CD4-positive, alpha-beta memory T cell (primary cell): ENCODE data around the gene NRXN3. TPM values are rescaled to one million over a fixed set of nuclear protein-coding genes. Genes with fewer than 3 reads are reported as not detected.

Experiments used
- CTCF ChIA-PET: fragments of 350-600 bp; sonication (Branson Sonifier 250); formaldehyde crosslinking; loops from one replicate; lab custom pipeline; 2021; ENCODE audit warnings: inconsistent platforms; ENCODE audit not compliant: partially characterized antibody; lab: Charles Lee
- POLR2A ChIA-PET: fragments of 350-600 bp; sonication (Branson Sonifier 250); formaldehyde crosslinking; loops from one replicate; lab custom pipeline; 2021; ENCODE audit not compliant: partially characterized antibody; lab: Charles Lee
- DNase-seq, 5 donors: peaks; one replicate each; pipeline versions ENCODE4 v3.0.0 to v3.0.0-alpha.2; 2020 to 2022; ENCODE audit warnings: mixed read lengths in 1 of 5
- H3K27ac ChIP-seq: one replicate; pipeline ENCODE4 v1.7.0; 2013; ENCODE audit warnings: low read depth, low read length
- H3K27me3 ChIP-seq: 2 replicates; pipeline ENCODE4 v1.7.0; 2013; ENCODE audit warnings: mild to moderate bottlenecking, low read length, moderate library complexity; ENCODE audit not compliant: insufficient read depth
- H3K36me3 ChIP-seq: 2 replicates; pipeline ENCODE4 v1.7.0; 2013; ENCODE audit warnings: mild to moderate bottlenecking, low read length, moderate library complexity; ENCODE audit not compliant: insufficient read depth
- H3K4me1 ChIP-seq: 2 replicates; pipeline ENCODE4 v1.7.0; 2013; ENCODE audit warnings: mild to moderate bottlenecking, low read length, moderate library complexity; ENCODE audit not compliant: insufficient read depth
- H3K4me3 ChIP-seq, 2 donors: one replicate each; pipeline ENCODE4 v1.7.0; 2013; ENCODE audit warnings: low read length in 2 of 2, mild to moderate bottlenecking in 1 of 2
- H3K9me3 ChIP-seq, 2 donors: one replicate each; pipeline ENCODE4 v1.7.0; 2013; ENCODE audit warnings: low read length in 2 of 2, control low read depth in 1 of 2; ENCODE audit not compliant: control insufficient read depth in 1 of 2
- H3K27ac Mint-ChIP-seq, 7 donors: one replicate each; pipeline ENCODE4 v1.8.0; 2020 to 2021; ENCODE audit warnings: mixed read lengths in 7 of 7, mild to moderate bottlenecking in 6 of 7, inconsistent platforms in 3 of 7, moderate library complexity in 3 of 7
- H3K27me3 Mint-ChIP-seq, 2 donors: one replicate each; pipeline ENCODE4 v1.8.0; 2020 to 2021; ENCODE audit warnings: mixed read lengths in 2 of 2
- H3K36me3 Mint-ChIP-seq, 2 donors: one replicate each; pipeline ENCODE4 v1.8.0; 2020 to 2021; ENCODE audit warnings: mixed read lengths in 2 of 2, inconsistent platforms in 1 of 2, mild to moderate bottlenecking in 1 of 2
- H3K4me1 Mint-ChIP-seq, 4 donors: one replicate each; pipeline ENCODE4 v1.8.0; 2020 to 2021; ENCODE audit warnings: mixed read lengths in 4 of 4, mild to moderate bottlenecking in 1 of 4
- H3K4me3 Mint-ChIP-seq, 8 donors: one replicate each; pipeline ENCODE4 v1.8.0; 2020 to 2021; ENCODE audit warnings: mixed read lengths in 8 of 8, mild to moderate bottlenecking in 7 of 8, moderate library complexity in 6 of 8, inconsistent platforms in 3 of 8
- H3K9me3 Mint-ChIP-seq, 8 donors: one replicate each; pipeline ENCODE4 v1.8.0; 2020 to 2021; ENCODE audit warnings: mixed read lengths in 8 of 8, mild to moderate bottlenecking in 5 of 8, inconsistent platforms in 3 of 8, moderate library complexity in 1 of 8
- intact Hi-C: fragments of 100-400 bp; cut with micrococcal nuclease; formaldehyde crosslinking; loops from one replicate; pipeline ENCODE4 v1.15.1; 2023
- polyA plus RNA-seq, 2 donors: library from polyadenylated mRNA; unstranded; fragments of 300-500 nt; fragmentation: Illumina TruSeq; gene quantifications; one replicate each; pipeline ENCODE4 v1.2.3, GENCODE V29; 2021
- total RNA-seq, 2 experiments: library from RNA; stranded (reverse); gene quantifications; one replicate each; pipeline ENCODE4 v1.2.3, GENCODE V29; 2021

Gene NRXN3
- total and polyA plus RNA-seq, 4 experiments from 2014 or later = not detected

DNA sequence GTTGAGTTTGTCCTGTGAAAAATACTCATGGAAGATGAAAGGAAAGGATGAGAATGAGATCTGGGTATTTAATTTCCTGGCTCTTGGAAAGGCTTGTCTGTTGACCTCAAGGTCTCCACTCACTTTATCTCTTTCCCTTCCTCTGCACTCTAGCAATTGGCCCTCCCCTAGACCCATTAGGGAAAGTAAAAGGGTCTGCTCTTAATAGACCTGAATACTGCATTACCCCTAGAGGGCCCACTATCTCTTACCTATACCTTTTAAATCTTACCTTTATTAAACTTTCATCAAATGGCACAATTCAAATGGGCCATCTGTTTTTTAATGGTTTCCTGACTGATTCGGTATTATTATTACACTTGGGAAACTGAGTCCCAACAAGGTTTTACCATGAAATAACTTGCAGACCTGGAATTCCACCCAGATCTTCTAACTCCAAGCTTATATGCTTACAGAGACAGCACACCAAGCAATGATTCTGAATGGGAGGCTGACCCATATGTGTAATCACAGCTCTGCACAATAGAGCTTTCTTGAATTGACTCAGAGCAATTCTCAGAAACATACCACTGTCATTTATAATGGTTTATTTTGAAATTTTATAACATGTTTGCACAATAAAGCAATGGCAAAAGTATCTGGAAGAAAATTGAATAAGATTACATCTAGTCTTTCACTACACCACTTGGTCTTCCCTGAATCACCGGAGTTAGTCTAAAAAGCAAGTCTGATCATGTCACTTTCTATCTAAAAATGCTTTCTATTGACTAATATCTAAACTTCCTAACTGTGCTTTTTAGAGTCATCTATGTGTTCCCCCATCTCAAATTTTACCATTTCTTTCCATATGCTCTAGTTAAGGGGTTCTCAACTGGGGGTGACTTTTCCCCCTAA lies 618.5 kb downstream of the NRXN3 start:
- H3K27ac Mint-ChIP-seq = no peak overlapping the region
- Histone ChIP-seq H3K27me3 (no peaks in the 10 kb centered on the region), H3K9me3 (no peaks in the 10 kb centered on the region), H3K27ac (no peak overlapping the region), H3K36me3 (no peaks in the 10 kb centered on the region), H3K4me1 (no peaks in the 10 kb centered on the region), H3K4me3 (no peak overlapping the region)
- H3K27me3 Mint-ChIP-seq = no peaks in the 10 kb centered on the region
- ChIA-PET CTCF (no interaction called here), POLR2A (no interaction called here)
- DNase-seq = no peak
- intact Hi-C loops = no loop called here
- H3K36me3 Mint-ChIP-seq = no peaks in the 10 kb centered on the region
- H3K4me3 Mint-ChIP-seq = no peak overlapping the region
- no peaks in the 10 kb centered on the region for H3K4me1 Mint-ChIP-seq
- H3K9me3 Mint-ChIP-seq = peaks cover 0 to 6% (median 0%) of the 10 kb centered on the region in 8 donors

DNA sequence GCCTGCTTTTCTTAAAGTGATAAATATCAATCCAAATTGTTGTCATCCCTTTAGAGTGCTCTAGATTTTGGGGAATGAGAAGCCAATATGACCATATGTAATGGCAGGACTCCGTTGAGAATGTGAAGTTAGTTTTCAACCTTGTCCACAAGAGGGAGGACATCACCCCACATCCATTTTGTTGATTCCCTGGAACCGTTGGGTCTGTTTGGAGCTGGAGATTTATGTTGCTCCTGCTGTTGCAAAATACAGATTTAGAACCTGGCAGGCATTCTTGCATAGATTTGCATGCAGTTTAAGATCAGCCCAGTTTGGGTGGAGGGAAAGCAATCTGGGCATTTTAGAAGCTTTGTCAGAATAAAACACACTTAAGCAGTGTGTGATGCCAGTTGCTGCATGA lies 620.1 kb downstream of the NRXN3 start:
- Mint-ChIP-seq H3K4me1 (no peaks in the 10 kb centered on the region), H3K4me3 (no peak overlapping the region), H3K36me3 (no peaks in the 10 kb centered on the region), H3K27me3 (no peaks in the 10 kb centered on the region), H3K27ac (no peak overlapping the region), H3K9me3 (peaks cover 0 to 6% (median 0%) of the 10 kb centered on the region in 8 donors)
- Histone ChIP-seq H3K4me3 (no peak overlapping the region), H3K27me3 (no peaks in the 10 kb centered on the region), H3K36me3 (no peaks in the 10 kb centered on the region), H3K4me1 (no peaks in the 10 kb centered on the region), H3K27ac (no peak overlapping the region), H3K9me3 (no peaks in the 10 kb centered on the region)
- DNase-seq = no peak
- CTCF ChIA-PET = no interaction called here
- intact Hi-C loops = no loop called here
- POLR2A ChIA-PET = no interaction called here

DNA sequence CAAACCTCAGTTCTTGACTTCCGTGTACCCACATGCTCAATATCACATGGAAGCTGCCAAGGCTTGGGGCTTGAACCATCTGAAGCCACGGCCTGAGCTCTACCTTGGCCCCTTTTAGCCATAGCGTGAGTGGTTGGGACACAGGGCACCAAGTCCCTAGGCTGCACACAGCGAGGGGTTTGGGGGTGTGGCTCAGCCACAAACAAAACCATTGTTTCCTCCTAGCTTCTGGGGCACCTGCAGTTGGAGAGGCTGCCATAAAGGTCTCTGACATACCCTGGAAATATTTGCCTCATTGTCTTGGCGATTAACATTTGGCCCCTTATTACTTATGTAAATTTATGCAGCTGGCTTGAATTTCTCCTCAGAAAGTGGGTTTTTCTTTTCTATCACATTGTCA lies 628.6 kb downstream of the NRXN3 start:
- Mint-ChIP-seq H3K9me3 (peaks cover 0 to 8% (median 1%) of the 10 kb centered on the region in 8 donors), H3K27ac (no peak overlapping the region), H3K4me1 (no peaks in the 10 kb centered on the region), H3K27me3 (no peaks in the 10 kb centered on the region), H3K36me3 (no peaks in the 10 kb centered on the region), H3K4me3 (no peak overlapping the region)
- intact Hi-C loops = no loop called here
- ChIA-PET CTCF (no interaction called here), POLR2A (no interaction called here)
- Histone ChIP-seq H3K4me3 (no peak overlapping the region), H3K27me3 (no peaks in the 10 kb centered on the region), H3K36me3 (no peaks in the 10 kb centered on the region), H3K9me3 (no peaks in the 10 kb centered on the region), H3K27ac (no peak overlapping the region), H3K4me1 (no peaks in the 10 kb centered on the region)
- no peak for DNase-seq

DNA sequence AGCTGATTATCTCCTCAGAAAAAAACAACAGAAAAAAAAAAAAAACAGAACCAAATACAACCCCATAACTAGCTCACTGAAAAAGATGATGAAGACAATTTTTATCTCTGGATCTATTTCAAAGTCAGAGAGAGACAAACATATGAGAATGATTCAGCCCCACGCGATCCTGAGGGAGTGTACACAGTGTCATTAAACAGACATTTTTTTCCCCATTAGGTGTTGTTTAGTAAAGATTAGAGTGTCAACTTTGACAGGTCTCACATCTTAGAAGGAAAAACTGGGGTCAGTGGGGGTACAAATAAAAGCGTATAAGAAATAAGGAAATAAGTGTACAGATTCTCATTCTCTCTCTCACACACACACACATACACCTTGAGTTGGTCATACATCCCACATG lies 635.4 kb downstream of the NRXN3 start:
- Mint-ChIP-seq H3K4me3 (no peak overlapping the region), H3K4me1 (no peaks in the 10 kb centered on the region), H3K36me3 (no peaks in the 10 kb centered on the region), H3K27ac (no peak overlapping the region), H3K27me3 (no peaks in the 10 kb centered on the region), H3K9me3 (peaks cover 0 to 12% (median under 1%) of the 10 kb centered on the region in 8 donors)
- intact Hi-C loops = no loop called here
- ChIA-PET CTCF (no interaction called here), POLR2A (no interaction called here)
- DNase-seq = no peak
- no peaks in the 10 kb centered on the region for H3K36me3 ChIP-seq
- no peak overlapping the region for H3K4me3 ChIP-seq
- no peaks in the 10 kb centered on the region for H3K27me3 ChIP-seq
- H3K27ac ChIP-seq = no peak overlapping the region
- no peaks in the 10 kb centered on the region for H3K9me3 ChIP-seq
- H3K4me1 ChIP-seq = no peaks in the 10 kb centered on the region

DNA sequence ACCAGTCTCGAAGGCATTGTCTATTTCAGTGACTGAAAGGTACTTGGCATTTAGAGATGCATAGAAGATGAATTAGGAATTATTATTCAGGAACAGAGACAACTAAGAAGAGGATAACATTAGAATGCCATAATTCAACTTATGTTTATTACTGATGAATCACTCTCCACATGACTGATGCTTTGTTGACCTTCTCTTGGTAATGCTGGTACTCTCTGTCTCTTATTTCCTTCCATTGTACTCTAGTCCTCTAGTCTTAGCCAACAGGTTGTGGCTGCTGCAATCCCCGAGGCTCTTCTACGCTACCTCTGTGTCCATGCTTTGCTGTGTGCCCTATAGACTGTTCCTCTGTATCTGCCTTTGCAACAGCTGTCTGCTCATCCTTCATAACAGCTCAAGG lies 652.9 kb downstream of the NRXN3 start:
- CTCF ChIA-PET = no interaction called here
- intact Hi-C loops = no loop called here

DNA sequence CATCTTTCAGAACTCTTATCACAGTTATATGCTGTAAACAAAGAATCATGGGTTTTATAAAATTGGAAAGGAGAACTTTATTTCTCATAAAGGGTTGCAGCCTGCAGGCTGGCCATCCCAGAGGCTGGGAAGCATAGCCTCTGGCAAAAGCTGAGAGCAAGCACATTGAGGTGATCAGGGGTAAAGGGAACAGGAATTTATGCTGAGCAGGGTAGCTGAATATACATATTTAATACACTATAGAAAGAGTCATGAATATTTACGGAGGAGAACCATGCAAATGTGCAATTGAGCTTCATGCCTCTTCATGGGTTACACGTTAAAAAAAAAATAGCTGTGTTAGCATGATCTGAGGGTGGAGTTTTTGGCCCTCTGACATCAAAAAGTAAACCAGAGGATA lies 653.3 kb downstream of the NRXN3 start:
- POLR2A ChIA-PET = no interaction called here
- H3K4me1 ChIP-seq = no peaks in the 10 kb centered on the region
- no peak for DNase-seq
- CTCF ChIA-PET = no interaction called here
- Mint-ChIP-seq H3K36me3 (no peaks in the 10 kb centered on the region), H3K9me3 (no peaks in the 10 kb centered on the region), H3K4me1 (no peaks in the 10 kb centered on the region), H3K27ac (no peak overlapping the region), H3K27me3 (no peaks in the 10 kb centered on the region), H3K4me3 (no peak overlapping the region)
- H3K9me3 ChIP-seq = no peaks in the 10 kb centered on the region
- H3K36me3 ChIP-seq = no peaks in the 10 kb centered on the region
- H3K4me3 ChIP-seq = no peak overlapping the region
- no peak overlapping the region for H3K27ac ChIP-seq
- no peaks in the 10 kb centered on the region for H3K27me3 ChIP-seq
- intact Hi-C loops = no loop called here

More for the DNA sequence above, 652.9 kb downstream of the NRXN3 start:
- Mint-ChIP-seq H3K27me3 (no peaks in the 10 kb centered on the region), H3K9me3 (no peaks in the 10 kb centered on the region), H3K4me1 (no peaks in the 10 kb centered on the region), H3K36me3 (no peaks in the 10 kb centered on the region), H3K4me3 (no peak overlapping the region), H3K27ac (no peak overlapping the region)
- Histone ChIP-seq H3K27me3 (no peaks in the 10 kb centered on the region), H3K4me3 (no peak overlapping the region), H3K9me3 (no peaks in the 10 kb centered on the region), H3K4me1 (no peaks in the 10 kb centered on the region), H3K36me3 (no peaks in the 10 kb centered on the region), H3K27ac (no peak overlapping the region)
- POLR2A ChIA-PET = no interaction called here
- DNase-seq = no peak

DNA sequence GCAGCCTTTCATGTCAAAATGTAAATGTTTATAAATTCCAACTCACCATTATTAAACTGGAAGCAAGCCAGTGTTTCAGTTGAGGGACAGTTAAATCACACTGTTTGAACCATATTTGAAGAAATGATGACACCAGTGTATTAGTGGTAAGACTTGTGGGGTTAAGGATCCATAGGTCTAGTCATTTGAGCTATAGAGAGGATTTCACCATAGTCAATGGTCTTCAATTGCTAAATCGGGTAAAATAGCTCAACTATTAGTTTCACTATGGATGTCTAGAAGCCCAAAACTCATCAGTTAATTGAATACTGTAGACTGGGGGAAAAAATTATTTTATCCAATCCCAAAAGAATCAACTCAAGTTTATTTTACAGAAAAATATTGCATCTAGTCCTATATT lies 659.1 kb downstream of the NRXN3 start:
- Mint-ChIP-seq H3K27ac (no peak overlapping the region), H3K36me3 (no peaks in the 10 kb centered on the region), H3K27me3 (no peaks in the 10 kb centered on the region), H3K9me3 (peaks cover 0 to 4% (median 0%) of the 10 kb centered on the region in 8 donors), H3K4me1 (no peaks in the 10 kb centered on the region), H3K4me3 (no peak overlapping the region)
- H3K36me3 ChIP-seq = no peaks in the 10 kb centered on the region
- no peaks in the 10 kb centered on the region for H3K27me3 ChIP-seq
- no peak overlapping the region for H3K27ac ChIP-seq
- no peaks in the 10 kb centered on the region for H3K4me1 ChIP-seq
- H3K4me3 ChIP-seq = no peak overlapping the region
- intact Hi-C loops = no loop called here
- no peaks in the 10 kb centered on the region for H3K9me3 ChIP-seq
- ChIA-PET POLR2A (no interaction called here), CTCF (no interaction called here)
- DNase-seq = no peak
